GM23338 (cell line): ENCODE measurements around the gene RECQL5. TPM values are rescaled to one million over a fixed set of nuclear protein-coding genes. Genes with fewer than 3 reads are reported as not detected.

Experiments used
- ATAC-seq: fragments of 200-7000 bp; cut with Tn5 transposase; 3 replicates; pipeline ENCODE4 v1.9.1; 2020
- DNase-seq: peaks from one replicate; pipeline ENCODE4 v3.0.0-alpha.2; 2015; ENCODE audit warnings: low spot score
- H2AFZ ChIP-seq: fragments of 200-600 bp; sonication (generic); 2 replicates; pipeline ENCODE4 v1.8.0; 2016; ENCODE audit warnings: antibody characterized with exemption, mild to moderate bottlenecking, moderate library complexity
- H3F3A ChIP-seq: fragments of 200-600 bp; sonication (generic); replicated peaks from 2 replicates; pipeline ENCODE4 v1.8.0; 2017; ENCODE audit warnings: antibody characterized with exemption, mixed run types, low read depth
- H3K27ac ChIP-seq: fragments of 200-600 bp; sonication (generic); 2 replicates; pipeline ENCODE4 v1.6.1; 2016; ENCODE audit warnings: low read depth
- H3K27me3 ChIP-seq: fragments of 200-600 bp; sonication (generic); 2 replicates; pipeline ENCODE4 v1.8.0; 2016; ENCODE audit warnings: mild to moderate bottlenecking, mixed run types, moderate library complexity; ENCODE audit not compliant: insufficient read depth
- H3K36me3 ChIP-seq: fragments of 200-600 bp; sonication (generic); 2 replicates; pipeline ENCODE4 v1.8.0; 2016; ENCODE audit warnings: mild to moderate bottlenecking; ENCODE audit not compliant: insufficient read depth
- H3K4me1 ChIP-seq: fragments of 200-600 bp; sonication (generic); 2 replicates; pipeline ENCODE4 v1.8.0; 2016; ENCODE audit warnings: mild to moderate bottlenecking, moderate library complexity; ENCODE audit not compliant: insufficient read depth
- H3K4me2 ChIP-seq: fragments of 200-600 bp; sonication (generic); 2 replicates; pipeline ENCODE4 v1.7.1; 2017; ENCODE audit warnings: mixed run types
- H3K4me3 ChIP-seq: fragments of 200-600 bp; sonication (generic); 2 replicates; pipeline ENCODE4 v1.6.1; 2016; ENCODE audit warnings: mixed run types
- H3K79me2 ChIP-seq: fragments of 200-600 bp; sonication (generic); replicated peaks from 2 replicates; pipeline ENCODE4 v1.8.0; 2017; ENCODE audit warnings: mild to moderate bottlenecking; ENCODE audit not compliant: insufficient read depth
- H3K9me2 ChIP-seq: fragments of 200-600 bp; sonication (generic); 2 replicates; pipeline ENCODE4 v1.8.0; 2017; ENCODE audit not compliant: insufficient read depth
- H4K20me1 ChIP-seq: fragments of 200-600 bp; sonication (generic); replicated peaks from 2 replicates; pipeline ENCODE4 v1.8.0; 2017; ENCODE audit warnings: mild to moderate bottlenecking; ENCODE audit not compliant: insufficient read depth
- H3K27ac Mint-ChIP-seq: 2 replicates; pipeline ENCODE4 v1.8.0; 2020; ENCODE audit warnings: inconsistent platforms, mild to moderate bottlenecking, moderate library complexity, mixed read lengths
- H3K27me3 Mint-ChIP-seq: 3 replicates; pipeline ENCODE4 v1.8.0; 2022; ENCODE audit warnings: low read depth, mild to moderate bottlenecking, moderate library complexity, mixed read lengths, inconsistent platforms; ENCODE audit not compliant: insufficient read depth, poor library complexity
- H3K36me3 Mint-ChIP-seq: 3 replicates; pipeline ENCODE4 v1.8.0; 2021; ENCODE audit warnings: low read depth, mild to moderate bottlenecking, inconsistent platforms, moderate library complexity, mixed read lengths
- H3K4me1 Mint-ChIP-seq: 3 replicates; pipeline ENCODE4 v1.8.0; 2020; ENCODE audit warnings: mild to moderate bottlenecking, inconsistent platforms, mixed read lengths
- H3K4me3 Mint-ChIP-seq: 3 replicates; pipeline ENCODE4 v1.8.0; 2021; ENCODE audit warnings: moderate library complexity, mild to moderate bottlenecking, inconsistent platforms, mixed read lengths
- H3K9me3 Mint-ChIP-seq: 3 replicates; pipeline ENCODE4 v1.8.0; 2020; ENCODE audit warnings: moderate library complexity, mild to moderate bottlenecking, inconsistent platforms, mixed read lengths
- CREB1 ChIP-seq: fragments of 250-450 bp; sonication (Bioruptor Pico); IDR thresholded peaks from 2 replicates; pipeline ENCODE4 v1.5.0; 2020; ENCODE audit warnings: low read depth, mild to moderate bottlenecking, moderate library complexity
- EZH2 ChIP-seq: fragments of 200-600 bp; sonication (generic); IDR thresholded peaks from one replicate; pipeline ENCODE4 v1.8.0; 2017; ENCODE audit warnings: antibody characterized with exemption, mild to moderate bottlenecking, low read depth; ENCODE audit not compliant: unreplicated experiment
- EZH2phosphoT487 ChIP-seq: fragments of 200-600 bp; sonication (generic); IDR thresholded peaks from one replicate; pipeline ENCODE4 v1.8.1; 2018; ENCODE audit warnings: antibody characterized with exemption; ENCODE audit not compliant: unreplicated experiment
- NANOG ChIP-seq: IDR thresholded peaks from 2 replicates; pipeline ENCODE4 v1.6.1; 2016; ENCODE audit warnings: antibody characterized with exemption, borderline replicate concordance
- POLR2AphosphoS5 ChIP-seq: IDR thresholded peaks from 2 replicates; pipeline ENCODE4 v1.6.1; 2016; ENCODE audit warnings: antibody characterized with exemption, low read depth
- STAT1 ChIP-seq: IDR thresholded peaks from one replicate; pipeline ENCODE4 v1.6.1; 2016; ENCODE audit warnings: antibody characterized with exemption; ENCODE audit not compliant: unreplicated experiment
- ZNF331 ChIP-seq: fragments of 250-450 bp; sonication (Bioruptor Pico); IDR thresholded peaks from 2 replicates; pipeline ENCODE4 v1.5.0; 2020; ENCODE audit warnings: low read depth, mild to moderate bottlenecking, moderate library complexity
- polyA plus RNA-seq: library from polyadenylated mRNA; unstranded; fragments of >200 nt; fragmentation: Nextera tagmentation; extraction: Ambion mirVana; gene quantifications from 2 replicates; pipeline ENCODE4 v1.2.1, GENCODE V29; 2016
- total RNA-seq: library from RNA; depleted of rRNA; stranded (reverse); fragments of >200 nt; shearing (Covaris generic); gene quantifications from 2 replicates; pipeline ENCODE4 v1.2.3, GENCODE V29; 2014
- TF ChIP-seq, protein P1 (sequence below): IDR thresholded peaks from one replicate; pipeline ENCODE4 v1.6.1; 2018; ENCODE audit warnings: antibody characterized with exemption; ENCODE audit not compliant: unreplicated experiment
- TF ChIP-seq, protein P2 (sequence below): IDR thresholded peaks from 2 replicates; pipeline ENCODE4 v1.6.1; 2016; ENCODE audit warnings: antibody characterized with exemption
- TF ChIP-seq, protein P3 (sequence below), 2 experiments: fragments of 200-600 bp in 1 of 2; sonication (generic) in 1 of 2; conservative IDR thresholded peaks; 2 replicates each; pipeline versions ENCODE4 v1.5.1 to v1.6.1; 2016 to 2017; ENCODE audit warnings: antibody characterized with exemption in 2 of 2, low read depth in 2 of 2, mild to moderate bottlenecking in 2 of 2, moderate library complexity in 1 of 2

The RECQL5 gene
- total and polyA plus RNA-seq, 2 experiments from 2014 or later = 20.0 to 23.3 TPM

DNA sequence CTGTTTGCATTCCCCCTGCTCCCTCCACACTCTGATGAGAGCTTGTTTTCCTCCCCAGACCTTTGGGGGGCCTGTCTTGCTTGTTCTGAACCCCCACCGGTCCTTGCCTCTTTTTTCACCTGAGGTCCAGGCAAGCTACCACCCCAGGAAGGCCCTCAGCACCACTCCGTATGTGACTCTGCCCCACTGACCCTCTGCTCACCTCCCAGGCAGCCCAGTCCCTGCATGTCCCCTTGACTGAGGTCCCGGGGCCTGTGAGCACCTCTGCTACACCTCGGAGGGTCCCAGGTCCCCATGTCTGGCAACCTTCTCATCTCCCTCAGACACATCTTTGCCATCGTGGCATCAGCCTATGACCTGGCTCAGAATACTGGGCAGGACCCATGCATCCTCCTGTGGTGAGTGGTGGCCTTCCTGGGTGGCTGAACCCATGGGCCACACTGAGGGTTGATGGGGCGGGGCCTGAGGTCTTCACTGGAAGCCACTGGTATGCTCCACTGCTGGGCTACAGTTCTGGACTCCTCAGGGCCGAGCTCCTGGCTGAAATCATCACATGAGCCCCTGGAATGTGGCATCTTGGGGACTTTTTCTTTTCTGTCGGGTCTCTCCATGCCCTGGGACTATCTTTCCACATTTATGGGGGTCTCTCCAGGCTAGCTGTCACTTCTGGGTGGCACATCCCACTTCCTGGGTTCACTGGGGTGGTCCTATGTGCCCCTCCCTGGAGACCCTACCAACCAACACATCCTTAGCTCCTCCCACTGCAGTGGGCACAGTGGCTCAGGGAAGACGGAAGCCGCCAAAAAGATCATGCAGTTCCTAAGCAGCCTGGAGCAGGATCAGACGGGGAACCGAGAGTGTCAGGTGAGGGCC lies 75.9 kb downstream of the RECQL5 start (continued):
- TF ChIP-seq, protein P1, sequence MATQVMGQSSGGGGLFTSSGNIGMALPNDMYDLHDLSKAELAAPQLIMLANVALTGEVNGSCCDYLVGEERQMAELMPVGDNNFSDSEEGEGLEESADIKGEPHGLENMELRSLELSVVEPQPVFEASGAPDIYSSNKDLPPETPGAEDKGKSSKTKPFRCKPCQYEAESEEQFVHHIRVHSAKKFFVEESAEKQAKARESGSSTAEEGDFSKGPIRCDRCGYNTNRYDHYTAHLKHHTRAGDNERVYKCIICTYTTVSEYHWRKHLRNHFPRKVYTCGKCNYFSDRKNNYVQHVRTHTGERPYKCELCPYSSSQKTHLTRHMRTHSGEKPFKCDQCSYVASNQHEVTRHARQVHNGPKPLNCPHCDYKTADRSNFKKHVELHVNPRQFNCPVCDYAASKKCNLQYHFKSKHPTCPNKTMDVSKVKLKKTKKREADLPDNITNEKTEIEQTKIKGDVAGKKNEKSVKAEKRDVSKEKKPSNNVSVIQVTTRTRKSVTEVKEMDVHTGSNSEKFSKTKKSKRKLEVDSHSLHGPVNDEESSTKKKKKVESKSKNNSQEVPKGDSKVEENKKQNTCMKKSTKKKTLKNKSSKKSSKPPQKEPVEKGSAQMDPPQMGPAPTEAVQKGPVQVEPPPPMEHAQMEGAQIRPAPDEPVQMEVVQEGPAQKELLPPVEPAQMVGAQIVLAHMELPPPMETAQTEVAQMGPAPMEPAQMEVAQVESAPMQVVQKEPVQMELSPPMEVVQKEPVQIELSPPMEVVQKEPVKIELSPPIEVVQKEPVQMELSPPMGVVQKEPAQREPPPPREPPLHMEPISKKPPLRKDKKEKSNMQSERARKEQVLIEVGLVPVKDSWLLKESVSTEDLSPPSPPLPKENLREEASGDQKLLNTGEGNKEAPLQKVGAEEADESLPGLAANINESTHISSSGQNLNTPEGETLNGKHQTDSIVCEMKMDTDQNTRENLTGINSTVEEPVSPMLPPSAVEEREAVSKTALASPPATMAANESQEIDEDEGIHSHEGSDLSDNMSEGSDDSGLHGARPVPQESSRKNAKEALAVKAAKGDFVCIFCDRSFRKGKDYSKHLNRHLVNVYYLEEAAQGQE = no peak
- TF ChIP-seq ZNF331 (no peak), CREB1 (CRISPR knock-in tag) (no peak), STAT1 (no peak), NANOG (no peak), POLR2AphosphoS5 (no peak)
- TF ChIP-seq, protein P2, sequence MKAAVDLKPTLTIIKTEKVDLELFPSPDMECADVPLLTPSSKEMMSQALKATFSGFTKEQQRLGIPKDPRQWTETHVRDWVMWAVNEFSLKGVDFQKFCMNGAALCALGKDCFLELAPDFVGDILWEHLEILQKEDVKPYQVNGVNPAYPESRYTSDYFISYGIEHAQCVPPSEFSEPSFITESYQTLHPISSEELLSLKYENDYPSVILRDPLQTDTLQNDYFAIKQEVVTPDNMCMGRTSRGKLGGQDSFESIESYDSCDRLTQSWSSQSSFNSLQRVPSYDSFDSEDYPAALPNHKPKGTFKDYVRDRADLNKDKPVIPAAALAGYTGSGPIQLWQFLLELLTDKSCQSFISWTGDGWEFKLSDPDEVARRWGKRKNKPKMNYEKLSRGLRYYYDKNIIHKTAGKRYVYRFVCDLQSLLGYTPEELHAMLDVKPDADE = no peak

DNA sequence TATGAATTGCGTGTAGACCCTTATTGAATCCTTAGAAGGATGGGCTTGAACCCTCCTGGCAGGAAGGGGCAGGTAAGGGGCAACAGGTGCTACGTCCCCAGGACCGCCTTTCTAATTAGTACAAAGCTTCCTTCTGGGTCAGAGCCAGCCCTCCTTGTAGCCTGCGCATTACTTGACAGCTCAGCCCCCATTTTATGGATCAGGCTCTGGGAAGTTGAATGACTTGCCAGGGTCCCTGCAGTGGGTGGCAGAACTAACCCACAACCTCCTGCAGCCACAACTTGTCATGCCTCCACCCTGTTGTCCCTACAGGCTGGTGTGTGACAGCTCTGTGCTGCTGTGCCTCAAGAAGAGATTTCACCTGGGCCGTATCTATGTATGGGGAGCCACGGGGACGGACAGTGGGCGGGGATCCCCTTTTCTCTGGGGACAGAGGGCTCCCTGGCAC lies 76.6 kb downstream of the RECQL5 start:
- TF ChIP-seq, protein P2 = no peak
- TF ChIP-seq EZH2 (no peak), EZH2phosphoT487 (no peak), CREB1 (CRISPR knock-in tag) (no peak), POLR2AphosphoS5 (no peak)
- TF ChIP-seq, protein P3, sequence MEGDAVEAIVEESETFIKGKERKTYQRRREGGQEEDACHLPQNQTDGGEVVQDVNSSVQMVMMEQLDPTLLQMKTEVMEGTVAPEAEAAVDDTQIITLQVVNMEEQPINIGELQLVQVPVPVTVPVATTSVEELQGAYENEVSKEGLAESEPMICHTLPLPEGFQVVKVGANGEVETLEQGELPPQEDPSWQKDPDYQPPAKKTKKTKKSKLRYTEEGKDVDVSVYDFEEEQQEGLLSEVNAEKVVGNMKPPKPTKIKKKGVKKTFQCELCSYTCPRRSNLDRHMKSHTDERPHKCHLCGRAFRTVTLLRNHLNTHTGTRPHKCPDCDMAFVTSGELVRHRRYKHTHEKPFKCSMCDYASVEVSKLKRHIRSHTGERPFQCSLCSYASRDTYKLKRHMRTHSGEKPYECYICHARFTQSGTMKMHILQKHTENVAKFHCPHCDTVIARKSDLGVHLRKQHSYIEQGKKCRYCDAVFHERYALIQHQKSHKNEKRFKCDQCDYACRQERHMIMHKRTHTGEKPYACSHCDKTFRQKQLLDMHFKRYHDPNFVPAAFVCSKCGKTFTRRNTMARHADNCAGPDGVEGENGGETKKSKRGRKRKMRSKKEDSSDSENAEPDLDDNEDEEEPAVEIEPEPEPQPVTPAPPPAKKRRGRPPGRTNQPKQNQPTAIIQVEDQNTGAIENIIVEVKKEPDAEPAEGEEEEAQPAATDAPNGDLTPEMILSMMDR (conservative IDR thresholded peaks at IDR 0.05; ENCODE audit: low read depth in 2 of 2) = no peak
- TF ChIP-seq, protein P1 = no peak
- Mint-ChIP-seq H3K9me3 (peaks cover 8% of the 10 kb centered on the region), H3K27me3 (peaks cover 27% of the 10 kb centered on the region), H3K4me3 (0 out of 3 replicates have a peak overlapping the region, but pooled peaks have one; percentile 14), H3K36me3 (no peaks in the 10 kb centered on the region; the same call in 2 of the 3 replicates), H3K27ac (no peak overlapping the region), H3K4me1 (no peaks in the 10 kb centered on the region)
- no peaks in the 10 kb centered on the region for H3F3A ChIP-seq
- peaks cover 11% of the 10 kb centered on the region for H3K27me3 ChIP-seq
- H3K36me3 ChIP-seq = no peaks in the 10 kb centered on the region
- no peak overlapping the region for H3K27ac ChIP-seq
- DNase-seq = no peak
- no peak overlapping the region for H2AFZ ChIP-seq
- ATAC-seq = no peak
- no peaks in the 10 kb centered on the region for H4K20me1 ChIP-seq
- H3K4me1 ChIP-seq = peaks cover 6% of the 10 kb centered on the region
- H3K9me2 ChIP-seq = no peaks in the 10 kb centered on the region
- H3K79me2 ChIP-seq = no peaks in the 10 kb centered on the region
- peak overlapping the region; percentile 56; the same call in 1 of the 2 replicates for H3K4me3 ChIP-seq
- H3K4me2 ChIP-seq = peak overlapping the region; percentile 77
